ENCODE results near the gene SCAPER.
"Not testable (repeated sequence)": the region's sequence is repeated elsewhere in the genome, so short reads cannot be mapped to it uniquely, and the experiment has no call there.

The SCAPER gene

GRCh38 chr15:76464247-76464646, 440.9 kb downstream of the SCAPER start:
- no peak for ATAC-seq

GRCh38 chr15:76460871-76461270, 444.3 kb downstream of the SCAPER start:
- no peak for ATAC-seq

- no peak for ATAC-seq
These were observed 444.8 kb downstream of the SCAPER start for GRCh38 chr15:76460347-76460746.

- ATAC-seq = no peak
These were observed 453.6 kb downstream of the SCAPER start for GRCh38 chr15:76451540-76451939.

- no peak for ATAC-seq
These were observed 455.7 kb downstream of the SCAPER start for GRCh38 chr15:76449455-76449854.

- no peak for ATAC-seq
These were observed 456.4 kb downstream of the SCAPER start for GRCh38 chr15:76448755-76449154.

GRCh38 chr15:76447728-76448441, 457.3 kb downstream of the SCAPER start:
- no peak for ATAC-seq

- ATAC-seq = no peak
These were observed 464.7 kb downstream of the SCAPER start for GRCh38 chr15:76440441-76440840.

GRCh38 chr15:76439542-76439941, 465.6 kb downstream of the SCAPER start:
- ATAC-seq = no peak

GRCh38 chr15:76433798-76434400, 471.2 kb downstream of the SCAPER start:
- ATAC-seq = no peak

- ATAC-seq = not testable (repeated sequence)
These were observed 472.1 kb downstream of the SCAPER start for GRCh38 chr15:76433036-76433435.

- ATAC-seq = no peak
These were observed 472.5 kb downstream of the SCAPER start for GRCh38 chr15:76432604-76433003.

- no peak for ATAC-seq
These were observed 473.2 kb downstream of the SCAPER start for GRCh38 chr15:76431971-76432370.

GRCh38 chr15:76430711-76431110, 474.4 kb downstream of the SCAPER start:
- ATAC-seq = not testable (repeated sequence)

GRCh38 chr15:76429661-76430060, 475.5 kb downstream of the SCAPER start:
- ATAC-seq = no peak

- ATAC-seq = no peak
These were observed 478.2 kb downstream of the SCAPER start for GRCh38 chr15:76426941-76427340.

- no peak for ATAC-seq
These were observed 486.6 kb downstream of the SCAPER start for GRCh38 chr15:76418352-76419140.

GRCh38 chr15:76401285-76401684, 503.9 kb downstream of the SCAPER start:
- ATAC-seq = no peak

- no peak for ATAC-seq
These were observed 506.6 kb downstream of the SCAPER start for GRCh38 chr15:76398317-76399104.

- no peak for ATAC-seq
These were observed 511.5 kb downstream of the SCAPER start for GRCh38 chr15:76393614-76394013.

- no peak for ATAC-seq
These were observed 513.3 kb downstream of the SCAPER start for GRCh38 chr15:76391847-76392246.

- ATAC-seq = no peak
These were observed 513.8 kb downstream of the SCAPER start for GRCh38 chr15:76391309-76391708.

- no peak for ATAC-seq
These were observed 514.6 kb downstream of the SCAPER start for GRCh38 chr15:76390571-76390970.

Data from activated CD4-positive, CD25-positive, alpha-beta regulatory T cell treated with anti-CD3 and anti-CD28 coated beads, Interleukin-2, amount 50 U/mL, for 24 hours (primary cell).